ENCODE results near the gene FHIT.

Gene FHIT

GRCh38 chr3:60756241-60757030, 494.8 kb downstream of the FHIT start:
- no peak for DNase-seq

- peak; percentile 12 for DNase-seq
Measured at GRCh38 chr3:60755094-60755493, 496.2 kb downstream of the FHIT start.

GRCh38 chr3:60754617-60755016, 496.6 kb downstream of the FHIT start:
- DNase-seq: no peak

- no peak for DNase-seq
Measured at GRCh38 chr3:60752809-60753208, 498.4 kb downstream of the FHIT start.

- DNase-seq: no peak
Measured at GRCh38 chr3:60746695-60747416, 504.4 kb downstream of the FHIT start.

- no peak for DNase-seq
Measured at GRCh38 chr3:60746043-60746638, 505.1 kb downstream of the FHIT start.

GRCh38 chr3:60743631-60744164, 507.6 kb downstream of the FHIT start:
- DNase-seq: peak; percentile 18

- DNase-seq: no peak
Measured at GRCh38 chr3:60742606-60743145, 508.6 kb downstream of the FHIT start.

GRCh38 chr3:60737633-60738399, 513.4 kb downstream of the FHIT start:
- DNase-seq: no peak

- DNase-seq: no peak
Measured at GRCh38 chr3:60730371-60730770, 520.9 kb downstream of the FHIT start.

- no peak for DNase-seq
Measured at GRCh38 chr3:60729056-60729455, 522.2 kb downstream of the FHIT start.

- DNase-seq: no peak
Measured at GRCh38 chr3:60728006-60728405, 523.2 kb downstream of the FHIT start.

- DNase-seq: no peak
Measured at GRCh38 chr3:60720736-60721135, 530.5 kb downstream of the FHIT start.

- DNase-seq: no peak
Measured at GRCh38 chr3:60716573-60716972, 534.7 kb downstream of the FHIT start.

- peak; percentile 17 for DNase-seq
Measured at GRCh38 chr3:60708191-60708975, 542.9 kb downstream of the FHIT start.

- no peak for DNase-seq
Measured at GRCh38 chr3:60707452-60708020, 543.7 kb downstream of the FHIT start.

- no peak for DNase-seq
Measured at GRCh38 chr3:60703956-60704736, 547.1 kb downstream of the FHIT start.

- no peak for DNase-seq
Measured at GRCh38 chr3:60703008-60703407, 548.2 kb downstream of the FHIT start.

- DNase-seq: no peak
Measured at GRCh38 chr3:60698117-60698516, 553.1 kb downstream of the FHIT start.

GRCh38 chr3:60697132-60697531, 554.1 kb downstream of the FHIT start:
- DNase-seq: no peak
